ENCODE results near the gene TAS2R5. TPM values are rescaled to one million over a fixed set of nuclear protein-coding genes. Genes with fewer than 3 reads are reported as not detected.

TAS2R5 gene
- total RNA-seq, 1 donor from 2014 or later = not detected

- TF ChIP-seq CTCF (IDR thresholded peaks at IDR 0.05) = no peak
- no peaks in the 10 kb centered on the region for H3K36me3 ChIP-seq
- no peak for DNase-seq (ENCODE audit: low spot score in 2 of 2)
- H3K9me3 ChIP-seq = peaks cover 0 to 5% of the 10 kb centered on the region in 2 donors
- H3K27ac ChIP-seq = no peak overlapping the region
- no peak overlapping the region for H3K4me3 ChIP-seq
- H3K27me3 ChIP-seq = no peaks in the 10 kb centered on the region
- no peaks in the 10 kb centered on the region for H3K4me1 ChIP-seq
- intact Hi-C loops (cut with DNase I) = no loop called here
Measured at GRCh38 chr7:141840708-141841107, 50.7 kb downstream of the TAS2R5 start.

Other genes starting within 250 kb of the TAS2R5 start
- gene AGK, start 238.8 kb upstream of the TAS2R5 start, total RNA-seq = 16.1 TPM
- 10.4 TPM for gene DENND11, start 88.1 kb upstream of the TAS2R5 start, total RNA-seq
- gene WEE2, start 81.9 kb upstream of the TAS2R5 start, total RNA-seq = not detected
- gene SSBP1, start 51.9 kb upstream of the TAS2R5 start, total RNA-seq = 19.2 TPM
- 6.6 TPM for gene TAS2R3, start 26.1 kb upstream of the TAS2R5 start, total RNA-seq
- not detected for gene TAS2R4, start 13.5 kb upstream of the TAS2R5 start, total RNA-seq
- gene PRSS37, start 51.3 kb downstream of the TAS2R5 start, total RNA-seq = not detected
- gene OR9A4, start 126.2 kb downstream of the TAS2R5 start, total RNA-seq = not detected
- 0.64 TPM for gene CLEC5A, start 156.8 kb downstream of the TAS2R5 start, total RNA-seq
- gene TAS2R38, start 183.6 kb downstream of the TAS2R5 start, total RNA-seq = not detected
- gene MGAM, start 205.7 kb downstream of the TAS2R5 start, total RNA-seq = not detected